Mesenchymal stem cell (in vitro differentiated cells and primary cell): ENCODE measurements around the gene TLCD2.
A peak's percentile ranks its signal among the peaks of the same experiment; 100 is the strongest.
"Not testable (repeated sequence)": the region's sequence is repeated elsewhere in the genome, so short reads cannot be mapped to it uniquely, and the experiment has no call there.

Experiments used
- DNase-seq: peaks from one replicate; pipeline ENCODE4 v3.0.0-alpha.2; 2013
- H2AFZ ChIP-seq: one replicate; pipeline ENCODE4 v1.6.1; 2013; ENCODE audit warnings: low read depth, mild to moderate bottlenecking, control low read depth, inconsistent platforms, low read length, moderate library complexity
- H2AK5ac ChIP-seq: 2 replicates; pipeline ENCODE4 v1.6.1; 2013; ENCODE audit warnings: low read length, moderate library complexity, mild to moderate bottlenecking, inconsistent platforms; ENCODE audit not compliant: severe bottlenecking
- H2BK120ac ChIP-seq: one replicate; pipeline ENCODE4 v1.6.1; 2013; ENCODE audit warnings: low read depth, mild to moderate bottlenecking, inconsistent platforms, low read length, moderate library complexity
- H2BK12ac ChIP-seq, 2 experiments: one replicate each; pipeline ENCODE4 v1.6.1; 2013; ENCODE audit warnings: inconsistent platforms in 2 of 2, low read length in 2 of 2, mild to moderate bottlenecking in 2 of 2, moderate library complexity in 2 of 2, control low read depth in 1 of 2
- H2BK15ac ChIP-seq: one replicate; pipeline ENCODE4 v1.6.1; 2013; ENCODE audit warnings: mild to moderate bottlenecking, low read depth, inconsistent platforms; ENCODE audit not compliant: poor library complexity, severe bottlenecking
- H2BK5ac ChIP-seq: 2 replicates; pipeline ENCODE4 v1.6.1; 2013; ENCODE audit warnings: low read depth, mild to moderate bottlenecking, low read length, control low read depth, inconsistent platforms; ENCODE audit not compliant: poor library complexity, severe bottlenecking
- H3K14ac ChIP-seq, 2 experiments: one replicate each; pipeline ENCODE4 v1.6.1; 2013; ENCODE audit warnings: inconsistent platforms in 2 of 2, low read length in 2 of 2, control low read depth in 1 of 2, mild to moderate bottlenecking in 1 of 2, moderate library complexity in 1 of 2
- H3K18ac ChIP-seq, 2 experiments: one replicate each; pipeline ENCODE4 v1.6.1; 2013; ENCODE audit warnings: inconsistent platforms in 2 of 2, low read length in 2 of 2, control low read depth in 1 of 2, low read depth in 1 of 2, mild to moderate bottlenecking in 1 of 2
- H3K23ac ChIP-seq, 2 experiments: one replicate each; pipeline ENCODE4 v1.6.1; 2013; ENCODE audit warnings: inconsistent platforms in 2 of 2, low read length in 2 of 2, mild to moderate bottlenecking in 2 of 2, moderate library complexity in 2 of 2, control low read depth in 1 of 2
- H3K27ac ChIP-seq: 2 replicates; pipeline ENCODE4 v1.5.1; 2013; ENCODE audit warnings: mild to moderate bottlenecking, moderate library complexity, low read length, control low read depth, inconsistent platforms; ENCODE audit not compliant: poor library complexity, severe bottlenecking
- H3K27me3 ChIP-seq, 2 experiments: 2 replicates each; pipeline versions ENCODE4 v1.6.1 to v1.7.0; 2013; ENCODE audit warnings: low read length in 2 of 2, mild to moderate bottlenecking in 2 of 2, moderate library complexity in 2 of 2, control low read depth in 1 of 2, inconsistent platforms in 1 of 2; ENCODE audit not compliant: control insufficient read depth in 1 of 2, insufficient read depth in 1 of 2
- H3K36me3 ChIP-seq, 2 experiments: 2 replicates each; pipeline versions ENCODE4 v1.6.1 to v1.7.0; 2013; ENCODE audit warnings: low read length in 2 of 2, control low read depth in 1 of 2, inconsistent platforms in 1 of 2, low read depth in 1 of 2, mild to moderate bottlenecking in 1 of 2; ENCODE audit not compliant: insufficient read depth in 2 of 2, control insufficient read depth in 1 of 2
- H3K4ac ChIP-seq, 2 experiments: one replicate each; pipeline ENCODE4 v1.6.1; 2013; ENCODE audit warnings: inconsistent platforms in 2 of 2, low read length in 2 of 2, mild to moderate bottlenecking in 2 of 2, moderate library complexity in 2 of 2, control low read depth in 1 of 2, low read depth in 1 of 2
- H3K4me1 ChIP-seq: 2 replicates; pipeline ENCODE4 v1.6.1; 2013; ENCODE audit warnings: low read depth, low read length, control low read depth; ENCODE audit not compliant: control insufficient read depth, insufficient read depth
- H3K4me2 ChIP-seq: 2 replicates; pipeline ENCODE4 v1.6.1; 2013; ENCODE audit warnings: low read length, mild to moderate bottlenecking, inconsistent platforms; ENCODE audit not compliant: poor library complexity, severe bottlenecking
- H3K4me3 ChIP-seq, 2 experiments: 2 replicates each; pipeline versions ENCODE4 v1.5.1 to v1.7.0; 2013; ENCODE audit warnings: low read length in 2 of 2, mild to moderate bottlenecking in 2 of 2, control low read depth in 1 of 2, low read depth in 1 of 2; ENCODE audit not compliant: insufficient read depth in 1 of 2
- H3K79me1 ChIP-seq: replicated peaks from 2 replicates; pipeline ENCODE4 v1.6.1; 2013; ENCODE audit warnings: mild to moderate bottlenecking, control low read depth, low read length, inconsistent platforms; ENCODE audit not compliant: poor library complexity, severe bottlenecking
- H3K9ac ChIP-seq: 2 replicates; pipeline ENCODE4 v1.7.0; 2013; ENCODE audit warnings: mild to moderate bottlenecking, low read length, moderate library complexity
- H3K9me3 ChIP-seq: 2 replicates; pipeline ENCODE4 v1.7.0; 2013; ENCODE audit warnings: mild to moderate bottlenecking, low read length; ENCODE audit not compliant: control insufficient read depth
- H4K8ac ChIP-seq: one replicate; pipeline ENCODE4 v1.6.1; 2013; ENCODE audit warnings: inconsistent platforms, mild to moderate bottlenecking, low read length, moderate library complexity
- H4K91ac ChIP-seq: one replicate; pipeline ENCODE4 v1.6.1; 2013; ENCODE audit warnings: mild to moderate bottlenecking, low read length, inconsistent platforms
- WGBS: methylation state at CpG from one replicate; pipeline ENCODE4 v1.1.7; 2013; ENCODE audit warnings: mixed read lengths; 5-methylcytosine and 5-hydroxymethylcytosine counted together

Gene TLCD2

DNA sequence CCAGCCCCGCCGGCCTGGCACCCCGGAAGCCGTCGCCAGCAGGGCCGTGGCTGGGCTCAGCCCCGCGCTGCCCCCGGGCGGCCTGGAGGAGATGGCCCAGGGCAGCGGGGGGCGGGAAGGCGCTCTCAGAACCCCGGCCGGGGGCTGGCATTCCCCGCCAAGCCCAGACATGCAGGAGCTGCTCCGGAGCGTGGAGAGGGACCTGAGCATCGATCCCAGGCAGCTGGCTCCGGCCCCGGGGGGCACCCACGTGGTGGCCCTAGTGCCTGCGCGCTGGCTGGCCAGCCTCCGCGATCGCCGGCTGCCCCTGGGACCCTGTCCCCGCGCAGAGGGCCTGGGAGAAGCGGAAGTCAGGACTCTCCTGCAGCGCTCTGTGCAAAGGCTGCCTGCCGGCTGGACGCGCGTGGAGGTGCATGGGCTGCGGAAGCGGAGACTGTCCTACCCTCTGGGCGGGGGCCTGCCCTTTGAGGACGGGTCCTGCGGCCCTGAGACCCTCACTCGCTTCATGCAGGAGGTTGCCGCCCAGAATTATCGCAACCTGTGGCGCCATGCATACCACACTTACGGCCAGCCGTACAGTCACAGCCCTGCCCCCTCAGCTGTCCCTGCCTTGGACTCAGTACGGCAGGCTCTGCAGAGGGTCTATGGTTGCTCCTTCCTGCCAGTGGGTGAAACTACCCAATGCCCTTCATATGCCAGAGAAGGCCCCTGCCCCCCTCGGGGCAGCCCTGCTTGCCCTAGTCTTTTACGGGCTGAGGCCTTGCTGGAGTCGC, 14.9 kb upstream of the TLCD2 start:
- WGBS = 30% methylated on average over 39 of the region's 51 CpGs
- peak overlapping the region; percentile 25 for H4K8ac ChIP-seq
- peak overlapping the region; percentile 82 for H3K9ac ChIP-seq
- peaks cover 36% of the 10 kb centered on the region in 2 experiments for H3K36me3 ChIP-seq
- no peak overlapping the region for H2BK5ac ChIP-seq
- peak overlapping the region; percentile 72 to 88 for H3K18ac ChIP-seq
- peak overlapping the region; percentile 53 for H4K91ac ChIP-seq
- H2BK15ac ChIP-seq = peak overlapping the region; percentile 86
- H3K27me3 ChIP-seq = no peaks in the 10 kb centered on the region
- H2AK5ac ChIP-seq = no peak overlapping the region
- no peaks in the 10 kb centered on the region for H3K9me3 ChIP-seq
- peak overlapping the region; percentile 72 to 84 for H3K4me3 ChIP-seq
- peaks cover 26% of the 10 kb centered on the region for H3K79me1 ChIP-seq
- H3K4ac ChIP-seq = peak overlapping the region; percentile 57 to 81
- peaks cover 29% of the 10 kb centered on the region for H3K4me1 ChIP-seq
- no peak for DNase-seq
- H2BK120ac ChIP-seq = peak overlapping the region; percentile 98
- no peak overlapping the region for H3K23ac ChIP-seq
- H3K14ac ChIP-seq = peak overlapping the region in 1 of 2 experiments; percentile 68
- H2AFZ ChIP-seq = peak overlapping the region; percentile 62
- no peak overlapping the region for H3K27ac ChIP-seq
- peak overlapping the region in 1 of 2 experiments; percentile 40 for H2BK12ac ChIP-seq
- peak overlapping the region; percentile 76 for H3K4me2 ChIP-seq

DNA sequence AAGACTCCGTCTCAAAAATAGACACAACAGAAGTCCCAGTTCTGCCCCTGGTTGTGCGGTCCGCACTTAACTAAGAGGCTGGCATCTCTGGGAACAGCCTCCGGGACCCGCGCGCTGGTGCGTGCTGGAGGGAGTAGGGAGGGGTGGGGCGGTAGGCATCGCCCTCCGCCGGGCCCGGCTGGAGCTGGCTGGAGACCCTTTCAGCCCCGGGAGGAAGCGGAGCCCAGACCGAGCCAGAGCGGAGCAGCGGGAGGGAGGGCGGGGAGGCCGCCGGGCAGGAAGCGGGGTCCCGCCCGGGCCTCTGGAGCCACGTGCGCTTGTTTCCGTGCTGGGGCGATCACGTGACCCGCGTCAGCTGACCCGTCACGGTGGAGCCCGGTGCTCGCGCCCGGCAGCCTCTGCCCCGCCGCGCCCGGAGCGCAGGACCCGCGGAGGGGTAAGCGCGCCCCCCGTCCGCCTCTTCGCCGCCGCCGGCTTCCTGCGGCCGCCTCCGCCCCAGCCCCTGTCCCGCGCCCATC, 14.2 kb upstream of the TLCD2 start, which contains the start of gene WDR81:
Gene WDR81, plus strand, starts transcription at position 354 of the 518 bp plus-strand sequence. CDS start 256 bp downstream, outside the sequence.
- Histone ChIP-seq H3K79me1 (peaks cover 26% of the 10 kb centered on the region), H3K9me3 (no peaks in the 10 kb centered on the region), H3K9ac (peak within 1 kb of the TSS; percentile 82), H2BK120ac (peak within 1 kb of the TSS; percentile 98), H3K27ac (no peak within 1 kb of the TSS), H2AFZ (peak within 1 kb of the TSS; percentile 62), H3K36me3 (peaks cover 34 to 36% of the 10 kb centered on the region in 2 experiments), H4K8ac (peak within 1 kb of the TSS; percentile 97), H2BK15ac (peak within 1 kb of the TSS; percentile 86), H3K27me3 (no peaks in the 10 kb centered on the region), H3K4me1 (peaks cover 28% of the 10 kb centered on the region), H3K4me2 (peak within 1 kb of the TSS; percentile 76), H2BK5ac (no peak within 1 kb of the TSS), H3K4ac (peak within 1 kb of the TSS; percentile 81 to 88), H3K23ac (no peak within 1 kb of the TSS), H2BK12ac (peak within 1 kb of the TSS; percentile 69 to 70), H3K14ac (peak within 1 kb of the TSS in 1 of 2 experiments; percentile 68), H3K18ac (peak within 1 kb of the TSS; percentile 73 to 89), H4K91ac (peak within 1 kb of the TSS; percentile 99), H3K4me3 (peak within 1 kb of the TSS; percentile 72 to 84), H2AK5ac (peak within 1 kb of the TSS; percentile 76)
- 3% methylated on average over 39 of the region's 57 CpGs for WGBS
- peak; percentile 84 for DNase-seq

DNA sequence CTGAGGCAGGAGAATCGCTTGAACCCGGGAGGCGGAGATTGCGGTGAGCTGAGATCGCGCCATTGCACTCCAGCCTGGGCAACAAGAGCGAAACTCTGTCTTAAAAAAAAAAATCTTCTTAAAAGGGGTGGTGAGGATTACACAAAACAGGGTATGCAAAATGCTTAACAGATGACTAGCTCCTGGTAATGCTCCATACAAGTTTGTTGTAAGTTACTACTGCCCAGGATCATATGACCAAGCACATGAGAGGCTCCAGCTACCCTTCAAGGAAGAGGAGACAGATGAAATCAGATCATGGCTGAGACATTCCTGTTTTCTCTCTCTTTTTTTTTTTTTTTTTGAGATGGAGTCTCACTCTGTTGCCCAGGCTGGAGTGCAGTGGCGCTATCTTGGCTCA, 11.8 kb upstream of the TLCD2 start:
- H2AK5ac ChIP-seq = not testable (repeated sequence)

DNA sequence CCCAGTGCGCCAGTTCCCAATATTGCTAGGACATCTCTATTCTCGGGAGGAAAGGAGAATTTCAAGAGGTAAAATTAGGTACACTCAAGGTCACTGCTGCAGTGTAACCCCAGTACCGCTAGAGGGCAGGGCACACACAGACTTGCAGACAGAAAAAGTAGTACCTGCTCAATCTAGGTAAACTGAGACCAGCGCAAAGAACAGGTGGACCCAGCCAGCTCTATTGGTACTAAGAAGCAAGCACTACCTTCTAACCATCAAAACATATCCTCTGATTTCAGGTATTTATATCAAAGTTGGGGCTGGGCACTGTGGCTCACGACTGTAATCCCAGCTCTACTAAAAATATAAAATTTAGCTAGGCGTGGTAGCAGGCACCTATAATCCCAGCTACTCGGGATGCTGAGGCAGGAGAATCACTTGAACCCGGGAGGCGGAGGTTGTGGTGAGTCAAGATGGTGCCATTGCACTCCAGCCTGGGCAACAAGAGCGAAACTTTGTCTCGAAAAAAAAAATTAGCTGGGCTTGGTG, 10.7 kb upstream of the TLCD2 start:
- no peak overlapping the region for H3K4ac ChIP-seq
- 46% methylated on average over 11 of the region's 11 CpGs for WGBS
- no peak overlapping the region for H2BK5ac ChIP-seq

More for the DNA sequence above, 11.8 kb upstream of the TLCD2 start:
- H3K18ac ChIP-seq, H3K4me3 ChIP-seq, H4K91ac ChIP-seq, H3K4me2 ChIP-seq, H3K4ac ChIP-seq, H2AFZ ChIP-seq, H3K27me3 ChIP-seq, H3K23ac ChIP-seq, H4K8ac ChIP-seq, H3K14ac ChIP-seq, H3K27ac ChIP-seq, H2BK5ac ChIP-seq, H2BK120ac ChIP-seq, H2BK12ac ChIP-seq, H3K9me3 ChIP-seq, H2BK15ac ChIP-seq: not testable (repeated sequence)
- Histone ChIP-seq H3K79me1 (peaks cover 20% of the 10 kb centered on the region), H3K9ac (peak overlapping the region; percentile 19), H3K4me1 (peaks cover 27% of the 10 kb centered on the region), H3K36me3 (peaks cover 16% of the 10 kb centered on the region in 2 experiments)
- DNase-seq = peak; percentile 79
- 99% methylated on average over 7 of the region's 8 CpGs for WGBS

More for the DNA sequence above, 10.7 kb upstream of the TLCD2 start:
- peak; percentile 61 for DNase-seq
- Histone ChIP-seq H3K18ac (no peak overlapping the region), H2BK120ac (no peak overlapping the region), H2BK12ac (no peak overlapping the region), H3K36me3 (peaks cover 5% of the 10 kb centered on the region in 2 experiments), H3K9me3 (no peaks in the 10 kb centered on the region), H3K4me1 (peaks cover 26% of the 10 kb centered on the region), H3K4me2 (no peak overlapping the region), H2AK5ac (no peak overlapping the region), H3K9ac (peak overlapping the region; percentile 52), H3K23ac (no peak overlapping the region), H2BK15ac (no peak overlapping the region), H3K27me3 (no peaks in the 10 kb centered on the region), H4K91ac (no peak overlapping the region), H3K27ac (no peak overlapping the region), H3K14ac (no peak overlapping the region), H3K79me1 (peaks cover 11% of the 10 kb centered on the region), H4K8ac (no peak overlapping the region), H3K4me3 (no peak overlapping the region), H2AFZ (no peak overlapping the region)
